Gastroesophageal sphincter (tissue), 4 donors: ENCODE results near the gene DIP2C. TPM values are rescaled to one million over a fixed set of nuclear protein-coding genes. Genes with fewer than 3 reads are reported as not detected.
A peak's percentile ranks its signal among the peaks of the same experiment; 100 is the strongest.
"Not testable (repeated sequence)": the region's sequence is repeated elsewhere in the genome, so short reads cannot be mapped to it uniquely, and the experiment has no call there.

Experiments used
- ATAC-seq: fragments of 150-250 bp; one replicate; pipeline ENCODE4 v1.9.1; 2016; ENCODE audit warnings: mild to moderate bottlenecking, moderate library complexity
- H3K27ac ChIP-seq, 4 donors: fragments of 200-600 bp; sonication (generic) in 3 of 4; 1 replicate in 3 of 4; 2 replicates in 1 of 4; pipeline ENCODE4 v1.5.1; 2016 to 2019
- H3K27me3 ChIP-seq: fragments of 200-600 bp; sonication (generic); one replicate; pipeline ENCODE4 v1.5.1; 2019
- H3K36me3 ChIP-seq, 2 donors: fragments of 200-600 bp; sonication (generic); one replicate each; pipeline ENCODE4 v1.5.1; 2019; ENCODE audit warnings: control low read depth in 1 of 2
- H3K4me1 ChIP-seq, 3 donors: fragments of 200-600 bp; sonication (generic); 1 replicate in 2 of 3; 2 replicates in 1 of 3; pipeline ENCODE4 v1.5.1; 2016 to 2019; ENCODE audit warnings: control low read depth in 2 of 3
- H3K4me3 ChIP-seq, 2 donors: fragments of 200-600 bp; sonication (generic); one replicate each; pipeline ENCODE4 v1.5.1; 2019; ENCODE audit warnings: mild to moderate bottlenecking in 1 of 2, moderate library complexity in 1 of 2
- H3K9me3 ChIP-seq, 3 donors: fragments of 200-600 bp; sonication (generic); one replicate each; pipeline ENCODE4 v1.5.1; 2017 to 2019; ENCODE audit warnings: control low read depth in 2 of 3
- EP300 ChIP-seq: sonication (generic); formaldehyde crosslinking; IDR thresholded peaks from one replicate; pipeline ENCODE4 v1.6.1; 2017; ENCODE audit warnings: antibody characterized with exemption, mild to moderate bottlenecking
- POLR2A ChIP-seq, 2 donors: fragments of 450-650 bp; IDR thresholded peaks; one replicate each; pipeline ENCODE4 v1.6.1; 2017; ENCODE audit warnings: antibody characterized with exemption in 2 of 2, mild to moderate bottlenecking in 2 of 2, moderate library complexity in 1 of 2
- POLR2AphosphoS5 ChIP-seq: sonication (generic); formaldehyde crosslinking; IDR thresholded peaks from one replicate; pipeline ENCODE4 v1.6.1; 2017; ENCODE audit warnings: antibody characterized with exemption
- WGBS, 2 donors: methylation state at CpG; one replicate each; pipeline ENCODE4 v1.1.5; 2018; ENCODE audit warnings: low coverage in 1 of 2; 5-methylcytosine and 5-hydroxymethylcytosine counted together
- total RNA-seq, 4 donors: library from RNA; depleted of rRNA; stranded (reverse); fragments of >200 nt; gene quantifications; one replicate each; pipeline ENCODE4 v1.1.0, GENCODE V29; 2016
- TF ChIP-seq, protein P1 (sequence below), 4 experiments: fragments of 200-600 bp in 2 of 4; fragments of 450-650 bp in 2 of 4; sonication (generic) in 1 of 4; IDR thresholded peaks; one replicate each; pipeline ENCODE4 v1.5.1; 2017 to 2019; ENCODE audit warnings: antibody characterized with exemption in 4 of 4, mild to moderate bottlenecking in 2 of 4, moderate library complexity in 2 of 4

DIP2C gene
- total RNA-seq, 4 donors from 2014 or later, result 40.8 to 73.8 (median 47.7) TPM

- ATAC-seq, result no peak
- WGBS, 2 donors, result 80 to 89% methylated on average over 1 to 6 of the region's 7 CpGs
- Histone ChIP-seq H3K27ac (no peak overlapping the region), H3K4me3 (no peak overlapping the region), H3K9me3 (no peaks in the 10 kb centered on the region), H3K4me1 (peaks cover 8 to 90% (median 19%) of the 10 kb centered on the region in 3 donors), H3K36me3 (no peaks in the 10 kb centered on the region), H3K27me3 (no peaks in the 10 kb centered on the region)
- TF ChIP-seq, protein P1, sequence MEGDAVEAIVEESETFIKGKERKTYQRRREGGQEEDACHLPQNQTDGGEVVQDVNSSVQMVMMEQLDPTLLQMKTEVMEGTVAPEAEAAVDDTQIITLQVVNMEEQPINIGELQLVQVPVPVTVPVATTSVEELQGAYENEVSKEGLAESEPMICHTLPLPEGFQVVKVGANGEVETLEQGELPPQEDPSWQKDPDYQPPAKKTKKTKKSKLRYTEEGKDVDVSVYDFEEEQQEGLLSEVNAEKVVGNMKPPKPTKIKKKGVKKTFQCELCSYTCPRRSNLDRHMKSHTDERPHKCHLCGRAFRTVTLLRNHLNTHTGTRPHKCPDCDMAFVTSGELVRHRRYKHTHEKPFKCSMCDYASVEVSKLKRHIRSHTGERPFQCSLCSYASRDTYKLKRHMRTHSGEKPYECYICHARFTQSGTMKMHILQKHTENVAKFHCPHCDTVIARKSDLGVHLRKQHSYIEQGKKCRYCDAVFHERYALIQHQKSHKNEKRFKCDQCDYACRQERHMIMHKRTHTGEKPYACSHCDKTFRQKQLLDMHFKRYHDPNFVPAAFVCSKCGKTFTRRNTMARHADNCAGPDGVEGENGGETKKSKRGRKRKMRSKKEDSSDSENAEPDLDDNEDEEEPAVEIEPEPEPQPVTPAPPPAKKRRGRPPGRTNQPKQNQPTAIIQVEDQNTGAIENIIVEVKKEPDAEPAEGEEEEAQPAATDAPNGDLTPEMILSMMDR (IDR thresholded peaks at IDR 0.05), result no peak
Measured at GRCh38 chr10:585502-585901, 104.0 kb downstream of the DIP2C start.

DNA sequence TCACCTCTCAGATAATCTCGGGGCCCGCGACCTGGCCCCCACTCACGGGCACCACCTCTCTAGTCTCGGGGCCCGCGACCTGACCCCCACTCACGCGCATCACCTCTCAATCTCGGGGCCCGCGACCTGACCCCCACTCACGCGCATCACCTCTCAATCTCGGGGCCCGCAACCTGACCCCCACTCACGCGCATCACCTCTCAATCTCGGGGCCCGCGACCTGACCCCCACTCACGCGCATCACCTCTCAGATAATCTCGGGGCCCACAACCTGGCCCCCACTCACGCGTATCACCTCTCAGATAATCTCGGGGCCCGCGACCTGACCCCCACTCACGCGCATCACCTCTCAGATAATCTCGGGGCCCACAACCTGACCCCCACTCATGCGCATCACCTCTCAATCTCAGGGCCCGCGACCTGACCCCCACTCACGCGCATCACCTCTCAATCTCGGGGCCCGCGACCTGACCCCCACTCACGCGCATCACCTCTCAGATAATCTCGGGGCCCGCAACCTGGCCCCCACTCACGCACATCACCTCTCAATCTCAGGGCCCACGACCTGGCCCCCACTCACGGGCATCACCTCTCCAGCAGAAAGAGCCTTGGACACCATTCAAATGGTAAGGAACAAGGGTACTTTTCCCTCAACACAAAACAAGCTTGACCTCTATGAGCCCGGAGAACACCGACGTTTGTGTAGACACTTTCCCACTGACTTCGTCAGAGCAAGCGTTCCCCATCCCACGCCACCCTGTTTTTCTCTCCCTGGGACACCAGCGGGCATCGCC is 104.8 kb downstream of the DIP2C start:
- not testable (repeated sequence) for H3K27me3 ChIP-seq, H3K4me3 ChIP-seq, H3K9me3 ChIP-seq, H3K36me3 ChIP-seq, ATAC-seq, H3K27ac ChIP-seq
- peaks cover 8 to 89% (median 19%) of the 10 kb centered on the region in 3 donors for H3K4me1 ChIP-seq
- 87 to 95% methylated on average over 12 to 23 of the region's 55 CpGs for WGBS, 2 donors

DNA sequence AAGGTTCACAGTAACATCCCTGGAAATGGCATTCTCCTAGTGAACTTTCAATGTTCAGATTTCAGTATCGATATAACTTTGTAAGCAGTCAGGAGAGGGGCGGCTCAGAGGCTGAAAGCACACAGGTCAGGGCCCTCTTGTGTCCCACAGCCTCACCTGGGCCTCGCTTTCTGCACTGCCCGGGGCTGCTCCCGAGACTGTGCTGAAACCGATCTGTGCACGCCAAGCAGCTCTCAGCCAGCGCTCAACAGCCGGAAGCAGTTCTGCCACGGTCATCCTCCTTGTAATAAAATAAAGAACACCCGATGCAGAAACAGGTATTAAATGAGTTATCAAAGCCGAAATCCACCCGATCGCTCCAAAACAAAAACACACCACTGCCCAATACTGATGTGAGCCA is 106.0 kb downstream of the DIP2C start:
- no peak for ATAC-seq
- H3K36me3 ChIP-seq, result no peaks in the 10 kb centered on the region
- no peaks in the 10 kb centered on the region for H3K9me3 ChIP-seq
- TF ChIP-seq EP300 (no peak), POLR2AphosphoS5 (no peak), POLR2A (IDR thresholded peaks at IDR 0.05) (no peak)
- TF ChIP-seq, protein P1 (IDR thresholded peaks at IDR 0.05), result no peak
- no peak overlapping the region for H3K4me3 ChIP-seq
- H3K27me3 ChIP-seq, result no peaks in the 10 kb centered on the region
- WGBS, 2 donors, result 100% methylated on average over 3 of the region's 14 CpGs; no CpG with 5 or more reads in 1 of the 2 donors
- no peak overlapping the region for H3K27ac ChIP-seq
- H3K4me1 ChIP-seq, result peaks cover 8 to 78% (median 15%) of the 10 kb centered on the region in 3 donors

DNA sequence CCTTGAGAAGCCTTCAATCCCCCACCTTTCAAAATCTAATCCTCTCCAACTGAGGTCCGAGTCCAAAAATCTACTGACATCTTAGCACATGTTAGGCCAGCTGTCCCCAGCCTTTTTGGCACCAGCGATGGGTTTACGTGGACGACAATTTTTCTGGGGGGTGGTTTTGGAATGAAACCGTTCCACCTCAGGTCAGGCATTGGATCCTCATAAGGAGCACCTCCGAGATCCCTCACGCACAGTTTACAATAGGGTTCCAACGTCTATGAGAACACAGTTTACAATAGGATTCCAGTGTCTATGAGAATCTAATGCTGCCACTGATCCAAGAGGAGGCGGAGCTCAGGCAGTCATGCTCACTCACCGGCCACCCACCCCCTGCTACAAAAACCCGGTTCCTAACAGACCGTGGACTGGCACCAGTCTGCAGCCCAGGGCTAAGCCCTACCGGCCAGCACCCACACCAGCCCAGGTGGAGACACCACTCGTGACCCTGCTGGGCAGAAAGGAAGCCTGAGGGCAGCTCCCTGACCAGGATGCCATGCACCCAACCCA is 107.6 kb downstream of the DIP2C start:
- Histone ChIP-seq H3K4me1 (peaks cover 8 to 80% (median 12%) of the 10 kb centered on the region in 3 donors), H3K4me3 (no peak overlapping the region), H3K27me3 (no peaks in the 10 kb centered on the region), H3K9me3 (no peaks in the 10 kb centered on the region), H3K27ac (peak overlapping the region in 3 of 4 donors; percentile 61 to 72 (median 63)), H3K36me3 (no peaks in the 10 kb centered on the region)
- TF ChIP-seq EP300 (no peak), POLR2A (IDR thresholded peaks at IDR 0.05) (no peak), POLR2AphosphoS5 (no peak)
- TF ChIP-seq, protein P1 (IDR thresholded peaks at IDR 0.05), result no peak
- 2 to 43% methylated on average over 7 of the region's 14 CpGs for WGBS, 2 donors
- ATAC-seq, result no peak

- no peaks in the 10 kb centered on the region for H3K27me3 ChIP-seq
- no peak overlapping the region for H3K4me3 ChIP-seq
- H3K36me3 ChIP-seq, result no peaks in the 10 kb centered on the region
- H3K4me1 ChIP-seq, result peaks cover 8 to 80% (median 17%) of the 10 kb centered on the region in 3 donors
- ATAC-seq, result peak; percentile 90
- TF ChIP-seq POLR2AphosphoS5, result peak; percentile 66
- TF ChIP-seq EP300, result no peak
- H3K9me3 ChIP-seq, result no peaks in the 10 kb centered on the region
- H3K27ac ChIP-seq, result peak overlapping the region; percentile 60 to 72 (median 62)
- WGBS, 2 donors, result 32 to 33% methylated on average over 4 to 6 of the region's 6 CpGs
Measured at GRCh38 chr10:580778-581177, 108.7 kb downstream of the DIP2C start.

DNA sequence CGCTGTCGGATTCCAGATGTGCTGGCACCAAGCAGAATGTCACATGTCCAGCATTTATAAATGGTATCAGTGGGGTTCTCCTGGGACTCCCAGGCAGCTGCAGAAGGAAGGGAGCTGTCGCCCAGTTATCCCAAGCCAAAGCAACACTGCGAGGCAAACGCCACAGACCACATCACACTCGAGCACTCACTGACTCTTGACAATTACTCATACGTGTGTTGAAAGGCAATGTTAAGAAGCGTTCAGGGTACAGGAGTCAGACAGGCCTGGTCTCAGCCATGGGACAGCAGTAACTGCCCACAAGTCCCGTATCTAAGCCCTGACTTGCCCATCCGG is 113.4 kb downstream of the DIP2C start:
- peak; percentile 34 for ATAC-seq
- TF ChIP-seq POLR2AphosphoS5 (no peak), EP300 (no peak), POLR2A (IDR thresholded peaks at IDR 0.05) (no peak)
- TF ChIP-seq, protein P1 (IDR thresholded peaks at IDR 0.05), result no peak
- Histone ChIP-seq H3K4me1 (peaks cover 2 to 75% (median 10%) of the 10 kb centered on the region in 3 donors), H3K36me3 (no peaks in the 10 kb centered on the region), H3K9me3 (no peaks in the 10 kb centered on the region), H3K27me3 (no peaks in the 10 kb centered on the region), H3K4me3 (no peak overlapping the region), H3K27ac (peak overlapping the region in 1 of 4 donors; percentile 49)
- WGBS, 2 donors, result 54 to 61% methylated on average over 4 to 7 of the region's 10 CpGs
